Epithelial cell of proximal tubule (primary cell): ENCODE results near the gene GNG3. TPM values are rescaled to one million over a fixed set of nuclear protein-coding genes. Genes with fewer than 3 reads are reported as not detected.
"Not testable (repeated sequence)": the region's sequence is repeated elsewhere in the genome, so short reads cannot be mapped to it uniquely, and the experiment has no call there.

ENCODE experiments used
- DNase-seq: peaks from one replicate; pipeline ENCODE4 v3.0.0-alpha.2; 2011; ENCODE audit warnings: low read depth
- H3K4me3 ChIP-seq: 2 replicates; pipeline ENCODE4 v1.5.1; 2011; ENCODE audit warnings: low read depth, mild to moderate bottlenecking, low read length
- CTCF ChIP-seq: conservative IDR thresholded peaks from 2 replicates; pipeline ENCODE4 v1.5.1; 2012; ENCODE audit warnings: low read depth, mild to moderate bottlenecking, low read length
- total RNA-seq: library from RNA; depleted of rRNA; stranded (reverse); fragments of >200 nt; gene quantifications from 2 replicates; pipeline ENCODE4 v1.2.3, GENCODE V29; 2015

The GNG3 gene
- total RNA-seq, 1 donor from 2014 or later, result not detected

GRCh38 chr11:62669420-62670161, 37.9 kb upstream of the GNG3 start:
- no peak for TF ChIP-seq CTCF
- no peak for DNase-seq
- no peak overlapping the region for H3K4me3 ChIP-seq

DNA sequence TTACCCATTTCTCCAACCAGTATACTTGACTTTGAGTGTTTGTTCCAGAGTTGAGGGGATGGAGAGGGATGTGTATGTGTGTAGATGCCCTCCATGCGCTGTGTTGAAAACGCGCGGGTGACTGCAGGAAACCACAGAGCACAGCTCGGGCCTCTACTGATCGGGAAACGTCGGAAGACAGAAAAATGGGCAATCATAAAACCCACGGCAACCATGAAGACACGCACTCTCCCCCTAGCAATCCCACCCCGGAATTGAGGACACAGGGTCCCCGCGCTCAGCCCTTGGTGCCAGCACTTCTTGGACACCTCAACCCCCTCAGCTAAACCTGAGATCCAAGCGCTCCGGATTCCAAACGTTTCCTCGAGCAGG, 36.3 kb upstream of the GNG3 start:
- DNase-seq, result no peak
- peak overlapping the region; percentile 92 for H3K4me3 ChIP-seq
- no peak for TF ChIP-seq CTCF

- peak within 1 kb of the TSS; percentile 92 for H3K4me3 ChIP-seq
- TF ChIP-seq CTCF, result no peak
- DNase-seq, result no peak
Measured at GRCh38 chr11:62671608-62672389, 35.7 kb upstream of the GNG3 start, which contains the start of the genes LBHD1 and UQCC3. TSS of gene LBHD1 (minus strand) at chr11:62672267. CDS start at chr11:62670031, 2,236 bp downstream. TSS of gene UQCC3 (plus strand) at chr11:62671673. CDS start at chr11:62671746, 73 bp downstream.

- no peak overlapping the region for H3K4me3 ChIP-seq
- no peak for TF ChIP-seq CTCF
- DNase-seq, result no peak
Measured at GRCh38 chr11:62673196-62673525, 34.3 kb upstream of the GNG3 start.

GRCh38 chr11:62675415-62675814, 32.1 kb upstream of the GNG3 start:
- not testable (repeated sequence) for DNase-seq, H3K4me3 ChIP-seq

- peak; percentile 21 for TF ChIP-seq CTCF
- H3K4me3 ChIP-seq, result no peak overlapping the region
- no peak for DNase-seq
Measured at GRCh38 chr11:62676698-62677097, 30.8 kb upstream of the GNG3 start.

GRCh38 chr11:62677156-62677555, 30.3 kb upstream of the GNG3 start:
- TF ChIP-seq CTCF, result no peak
- no peak for DNase-seq

More at GRCh38 chr11:62677156-62677555, 30.3 kb upstream of the GNG3 start:
- no peak overlapping the region for H3K4me3 ChIP-seq
